ENCODE results near the gene SEMA5A.

SEMA5A gene

GRCh38 chr5:9020996-9021395 is 524.9 kb downstream of the SEMA5A start:
- no peak for DNase-seq (ENCODE audit: low spot score)

- no peak for DNase-seq (ENCODE audit: low spot score)
Measured at GRCh38 chr5:9015937-9016270, 530.0 kb downstream of the SEMA5A start.

DNA sequence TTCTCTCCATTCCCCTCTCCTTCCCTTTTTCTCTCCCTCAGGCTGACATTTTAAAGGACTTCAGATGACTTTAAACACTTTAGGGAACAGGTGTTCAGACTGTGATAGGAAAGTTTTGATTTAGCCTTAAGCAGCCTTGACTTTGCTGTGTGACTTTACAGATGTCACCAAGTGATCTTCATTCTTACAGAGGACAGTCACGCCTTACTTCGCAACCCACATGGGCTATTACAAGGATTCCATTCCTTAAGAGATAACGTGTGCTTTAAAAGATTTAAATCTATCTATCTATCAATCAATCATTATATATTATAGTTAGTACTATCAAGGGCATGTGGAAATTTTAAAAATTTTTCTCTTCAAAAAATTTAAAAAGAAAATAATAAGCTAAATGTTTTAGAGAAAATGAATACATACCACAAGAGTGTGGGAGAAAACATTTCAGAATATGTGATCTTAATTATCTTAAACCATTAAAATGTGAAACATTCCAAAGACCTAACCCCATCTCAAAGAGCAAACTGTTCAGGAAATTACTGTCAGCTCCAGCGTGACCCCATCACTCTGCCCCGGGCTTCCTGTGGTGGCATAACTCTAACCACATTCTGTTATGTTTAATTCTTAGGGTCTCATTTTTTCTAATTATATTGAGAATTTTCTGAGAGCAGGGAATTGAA is 530.5 kb downstream of the SEMA5A start:
- no peak for DNase-seq (ENCODE audit: low spot score)

DNA sequence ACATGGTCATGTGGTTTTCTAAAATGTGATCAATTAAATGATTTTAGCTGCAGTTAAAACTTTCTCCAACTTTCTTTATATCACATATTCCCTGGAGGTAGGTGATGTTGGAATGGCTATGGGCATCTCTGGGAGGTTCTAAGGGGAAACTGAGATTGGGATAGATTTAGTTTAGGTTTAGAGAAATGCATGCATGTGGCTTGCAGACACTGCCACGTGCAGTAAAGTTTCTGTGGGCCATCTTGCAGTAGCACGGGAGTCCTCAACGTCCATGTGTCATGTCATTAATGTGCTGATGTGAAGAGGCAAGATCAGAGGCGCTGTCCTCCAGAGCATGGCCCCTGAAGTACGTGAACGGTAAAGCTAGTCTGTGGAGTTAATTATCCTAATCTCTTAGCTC is 532.7 kb downstream of the SEMA5A start:
- no peak for DNase-seq (ENCODE audit: low spot score)

DNA sequence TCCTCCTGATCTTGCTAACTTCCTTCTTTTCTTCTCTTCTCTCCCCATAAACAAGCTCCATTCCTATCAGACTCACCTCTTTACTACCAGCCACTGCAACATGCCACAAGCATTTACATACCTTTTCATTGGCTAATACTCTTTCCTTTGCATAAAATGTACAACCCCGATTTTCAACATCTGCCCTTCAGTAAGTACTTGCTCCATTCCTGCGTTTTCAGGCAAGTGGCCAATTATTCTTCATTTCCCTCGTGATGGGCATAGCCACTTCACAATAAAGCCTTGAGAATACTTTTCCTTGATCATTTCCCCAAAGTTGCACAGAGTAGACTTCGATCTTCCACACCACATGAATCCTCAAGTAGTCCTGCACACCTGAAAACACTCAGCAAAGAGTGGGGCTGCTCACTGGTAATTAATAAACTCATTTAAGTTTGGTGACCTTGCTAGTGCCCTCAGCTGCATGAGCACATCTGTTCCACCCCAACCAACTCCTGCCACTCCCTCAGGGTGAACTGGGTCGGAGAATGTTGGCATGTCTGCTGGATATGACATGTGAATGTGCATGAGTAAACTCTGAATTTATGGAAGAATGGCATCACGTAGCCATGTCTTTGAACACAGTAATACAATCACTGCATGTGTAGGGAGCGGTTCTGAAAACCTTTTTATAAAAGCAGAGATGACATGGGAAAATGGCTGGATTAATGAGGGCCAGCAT is 535.8 kb downstream of the SEMA5A start:
- DNase-seq (ENCODE audit: low spot score) = no peak

DNA sequence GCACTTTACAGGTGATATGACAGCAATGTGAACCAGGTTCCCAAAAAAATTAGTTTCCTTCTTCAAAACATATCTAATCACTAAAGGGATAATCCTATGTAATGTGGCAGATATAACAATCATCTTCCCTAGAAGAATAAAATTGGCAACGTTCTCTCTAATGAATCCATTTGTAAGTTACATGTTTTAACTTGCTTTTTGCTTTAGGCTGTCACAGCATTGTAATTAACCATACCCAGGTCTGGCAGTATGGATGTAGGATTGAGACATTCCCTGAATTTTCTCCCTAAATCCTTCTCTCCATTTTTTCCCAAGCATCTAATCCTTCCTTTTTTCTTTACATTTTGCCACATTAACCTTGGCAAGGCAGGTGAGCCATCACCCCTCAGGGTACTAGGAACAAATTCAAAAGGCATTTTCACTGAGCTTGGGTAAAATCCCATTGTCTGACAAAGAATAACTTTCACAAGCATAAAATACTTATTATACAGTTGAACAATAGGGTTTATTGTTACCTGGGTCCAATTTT is 548.3 kb downstream of the SEMA5A start:
- no peak for DNase-seq (ENCODE audit: low spot score)

GRCh38 chr5:8993031-8993430 is 552.8 kb downstream of the SEMA5A start:
- DNase-seq (ENCODE audit: low spot score) = peak; percentile 10

Small RNA genes within 50 kb of the gene (small RNA-seq; reads per million reads assigned to genes)
- gene MIR4636 (0 to 0.09 reads per million in 2 experiments), gene SNORD123 (0.13 to 14.4 reads per million in 2 experiments)
